Suppressor macrophage (primary cell): Measurements from ENCODE around the gene PDE11A.
"Not testable (repeated sequence)": the region's sequence is repeated elsewhere in the genome, so short reads cannot be mapped to it uniquely, and the experiment has no call there.

Experiments
- DNase-seq, 4 experiments: peaks; one replicate each; pipeline ENCODE4 v3.0.0-alpha.2; 2020 to 2022

Gene PDE11A

GRCh38 chr2:178008636-178009289, 63.8 kb downstream of the PDE11A start:
- DNase-seq = no peak

DNA sequence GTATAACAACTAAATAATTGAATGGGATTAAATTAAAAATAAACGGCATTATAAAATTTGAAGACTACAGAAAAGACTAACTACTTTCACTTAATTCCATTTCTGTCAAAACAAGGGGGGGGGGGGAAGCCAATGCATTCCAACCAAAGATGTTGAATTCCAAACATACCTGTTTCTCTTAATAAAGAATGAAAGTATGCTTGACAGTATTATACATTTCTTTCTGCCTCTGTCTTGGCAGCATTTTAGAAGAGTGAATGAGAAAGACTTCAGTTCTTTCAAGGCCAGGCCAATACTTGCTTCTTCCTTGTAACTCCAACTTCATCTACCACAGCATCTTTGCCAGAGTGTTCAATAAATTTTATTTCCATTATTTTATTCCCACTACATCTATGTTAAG, 65.9 kb downstream of the PDE11A start:
- no peak for DNase-seq

DNA sequence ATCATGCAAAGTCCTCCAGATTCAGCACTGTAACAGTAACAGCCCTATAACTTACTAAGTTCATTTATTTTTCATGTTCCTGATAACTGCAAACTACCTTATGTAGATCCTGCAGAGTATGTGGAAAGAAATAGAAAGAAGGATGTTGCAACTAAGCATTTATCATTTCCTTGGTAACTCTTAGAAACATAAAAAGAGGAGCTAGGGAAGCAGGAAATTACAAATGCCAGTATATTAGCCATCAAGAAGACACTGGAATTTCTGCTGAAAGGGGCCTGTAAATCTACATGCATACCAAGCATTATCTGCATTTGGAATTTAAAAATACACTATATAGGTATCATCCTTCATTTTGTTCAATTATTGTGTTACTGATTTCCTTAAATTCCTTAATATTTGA, 66.8 kb downstream of the PDE11A start:
- DNase-seq = no peak

DNA sequence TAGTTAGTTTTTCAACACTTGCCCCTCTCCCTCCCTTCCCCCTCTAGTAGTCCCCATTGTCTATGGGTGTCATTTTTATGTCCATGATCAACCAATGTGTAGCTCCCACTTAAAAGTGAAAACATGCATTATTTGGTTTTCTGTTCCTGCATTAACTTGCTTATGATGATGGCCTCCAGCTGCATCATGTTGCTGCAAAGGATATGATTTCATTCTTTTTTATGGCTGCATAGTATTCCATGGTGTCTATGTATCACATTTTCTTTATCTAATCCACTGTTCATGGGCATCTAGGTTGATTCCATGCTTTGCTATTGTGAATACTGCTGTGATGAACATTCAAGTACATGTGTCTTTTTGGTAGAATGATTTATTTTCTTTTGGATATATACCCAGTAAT, 70.5 kb downstream of the PDE11A start:
- no peak for DNase-seq

DNA sequence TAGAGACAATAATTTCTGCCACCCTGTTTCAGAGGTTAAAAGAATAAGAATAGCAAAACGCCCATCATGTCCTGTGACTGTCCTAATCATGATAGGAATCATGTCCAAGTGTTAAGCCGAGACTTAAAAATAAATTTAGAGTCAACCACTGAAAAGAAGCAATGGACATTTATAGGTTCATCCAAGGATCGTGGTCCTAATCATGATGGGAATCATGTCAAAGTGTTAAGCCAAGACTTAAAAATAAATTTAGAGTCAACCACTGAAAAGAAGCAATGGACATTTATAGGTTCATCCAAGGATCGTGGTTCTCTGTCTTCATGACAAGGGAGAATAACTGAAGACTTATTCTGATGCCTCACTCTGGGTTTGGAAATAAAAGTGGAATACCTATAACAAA, 73.6 kb downstream of the PDE11A start:
- no peak for DNase-seq

DNA sequence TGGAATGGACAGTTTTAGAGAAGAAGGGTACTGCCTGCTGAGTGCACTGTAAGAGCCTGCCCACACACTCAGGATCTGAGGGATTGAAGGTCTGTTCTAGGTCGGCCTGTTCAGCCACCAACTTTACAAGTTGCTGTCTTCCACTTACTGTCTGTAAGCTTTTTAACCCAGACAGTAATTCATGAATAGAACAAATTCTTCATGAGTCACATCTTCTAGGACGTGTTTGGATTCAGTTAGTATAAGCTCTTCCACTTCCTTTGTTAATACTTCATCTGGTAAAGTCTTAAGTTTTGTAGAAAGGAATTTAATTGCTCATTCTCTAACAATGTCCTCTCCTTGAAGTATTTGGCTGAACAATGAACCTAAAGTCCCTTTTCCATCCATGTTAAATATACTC, 74.6 kb downstream of the PDE11A start:
- DNase-seq = no peak

DNA sequence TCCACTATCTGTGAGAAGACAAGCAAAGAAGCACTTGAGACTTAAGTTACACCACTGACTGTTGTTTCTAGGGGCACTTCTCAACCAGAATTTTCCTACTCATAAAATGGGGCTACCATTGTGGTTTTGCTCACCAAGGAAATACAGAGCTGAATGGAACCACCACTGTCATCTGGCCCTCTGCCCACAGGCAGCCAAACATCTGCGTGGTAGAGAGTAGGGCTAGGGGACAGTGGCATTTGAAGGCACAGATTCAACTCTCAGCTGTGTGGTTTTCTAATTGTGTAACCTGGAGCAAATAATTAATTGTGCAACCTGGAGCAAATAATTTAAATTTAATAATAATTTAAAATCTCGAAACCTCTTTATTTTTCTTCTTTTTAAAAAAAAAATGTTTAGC, 79.6 kb downstream of the PDE11A start:
- no peak for DNase-seq

- no peak for DNase-seq
Measured at GRCh38 chr2:177989029-177989885, 83.3 kb downstream of the PDE11A start.

GRCh38 chr2:177984749-177985148, 87.8 kb downstream of the PDE11A start:
- DNase-seq = no peak

GRCh38 chr2:177983183-177983788, 89.3 kb downstream of the PDE11A start:
- peak; percentile 27 to 53 (median 48) for DNase-seq

DNA sequence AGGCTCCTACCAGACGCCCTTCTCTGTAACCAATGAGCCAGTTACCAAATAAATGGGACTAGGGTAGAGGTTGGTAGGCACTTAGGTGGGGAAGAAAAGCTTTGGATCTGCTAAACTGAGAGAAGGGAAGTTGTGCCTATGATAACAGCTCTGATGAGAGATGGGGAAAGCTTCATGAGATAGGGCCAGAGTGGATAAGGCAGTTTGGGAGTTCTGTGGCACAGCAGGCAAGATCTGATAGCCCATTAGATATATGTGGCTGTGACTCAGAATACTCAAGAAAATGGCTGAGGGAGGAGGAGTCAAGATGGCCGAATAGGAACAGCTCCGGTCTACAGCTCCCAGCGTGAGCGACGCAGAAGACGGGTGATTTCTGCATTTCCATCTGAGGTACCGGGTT, 99.8 kb downstream of the PDE11A start:
- no peak for DNase-seq

GRCh38 chr2:177972123-177972522, 100.5 kb downstream of the PDE11A start:
- no peak for DNase-seq

DNA sequence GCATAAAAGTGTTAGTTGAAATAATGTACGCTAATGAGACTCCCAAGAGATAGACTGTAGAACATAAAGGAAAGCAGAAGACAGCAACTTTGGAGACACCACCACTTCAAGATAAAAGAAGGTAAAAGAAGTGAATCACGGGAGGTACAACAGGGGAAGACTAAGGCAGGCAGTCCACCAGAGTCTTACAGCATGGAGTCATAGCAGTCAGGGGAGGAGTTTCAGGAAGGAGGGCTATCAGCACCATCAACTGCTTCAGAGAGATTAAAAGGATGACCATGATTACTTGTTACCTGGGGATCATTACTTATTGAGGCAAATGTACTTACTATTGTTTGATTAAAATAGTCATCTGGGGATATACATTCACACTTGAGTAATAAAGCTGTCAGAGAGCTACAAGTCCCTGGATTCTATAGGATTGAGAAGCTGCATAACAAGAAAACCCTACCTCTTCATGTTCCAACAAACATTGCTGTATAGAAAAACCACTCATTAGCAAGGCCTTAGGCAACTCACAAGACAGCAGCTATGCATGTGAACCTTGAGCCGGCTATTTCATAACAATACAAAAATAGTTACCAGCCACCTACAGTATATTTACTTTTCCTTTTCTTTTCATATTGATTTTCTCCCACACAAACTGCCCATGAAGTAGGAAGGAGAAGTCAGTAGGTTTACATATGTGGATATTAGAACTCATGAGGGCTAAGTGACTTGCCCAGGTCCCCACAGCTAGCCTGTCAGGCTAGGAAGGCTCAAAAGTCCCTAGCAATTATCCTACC, 101.7 kb downstream of the PDE11A start:
- DNase-seq = no peak

- no peak for DNase-seq
Measured at GRCh38 chr2:177964892-177965291, 107.7 kb downstream of the PDE11A start.

GRCh38 chr2:177952151-177952550, 120.4 kb downstream of the PDE11A start:
- DNase-seq = no peak

DNA sequence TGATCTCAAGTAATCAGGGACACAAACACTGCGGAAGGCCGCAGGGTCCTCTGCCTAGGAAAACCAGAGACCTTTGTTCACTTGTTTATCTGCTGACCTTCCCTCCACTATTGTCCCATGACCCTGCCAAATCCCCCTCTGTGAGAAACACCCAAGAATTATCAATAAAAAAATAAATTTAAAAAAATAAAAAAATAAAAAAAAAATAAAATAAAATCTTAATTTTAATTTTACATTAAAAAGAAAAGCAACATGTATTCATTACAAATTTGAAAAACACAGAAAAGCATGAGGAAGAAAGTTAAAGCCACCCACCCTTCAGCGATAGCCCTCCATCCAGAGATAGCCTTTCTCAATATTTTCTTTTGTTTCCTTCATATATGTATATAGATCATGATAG, 125.0 kb downstream of the PDE11A start:
- DNase-seq = not testable (repeated sequence)

- not testable (repeated sequence) for DNase-seq
Measured at GRCh38 chr2:177944530-177944929, 128.0 kb downstream of the PDE11A start.

DNA sequence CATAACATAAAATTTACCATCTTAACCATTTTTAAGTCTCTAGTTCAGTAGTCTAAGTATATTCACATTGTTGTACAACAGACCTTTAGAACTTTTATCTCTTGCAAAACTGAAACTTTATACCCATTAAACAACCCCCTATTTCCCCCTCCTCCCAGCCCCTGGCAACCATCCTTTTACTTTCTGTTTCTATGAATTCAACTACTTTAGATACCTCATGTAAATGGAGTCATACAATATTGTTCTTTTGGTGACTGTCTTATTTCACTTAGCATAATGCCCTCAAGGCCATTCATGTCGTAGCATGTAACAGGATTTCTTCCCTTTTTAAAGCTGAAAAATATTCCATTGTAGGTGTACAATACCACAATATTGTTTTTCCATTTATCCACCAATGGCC, 129.8 kb downstream of the PDE11A start:
- DNase-seq = no peak

- DNase-seq = no peak
Measured at GRCh38 chr2:177939211-177939610, 133.4 kb downstream of the PDE11A start.

DNA sequence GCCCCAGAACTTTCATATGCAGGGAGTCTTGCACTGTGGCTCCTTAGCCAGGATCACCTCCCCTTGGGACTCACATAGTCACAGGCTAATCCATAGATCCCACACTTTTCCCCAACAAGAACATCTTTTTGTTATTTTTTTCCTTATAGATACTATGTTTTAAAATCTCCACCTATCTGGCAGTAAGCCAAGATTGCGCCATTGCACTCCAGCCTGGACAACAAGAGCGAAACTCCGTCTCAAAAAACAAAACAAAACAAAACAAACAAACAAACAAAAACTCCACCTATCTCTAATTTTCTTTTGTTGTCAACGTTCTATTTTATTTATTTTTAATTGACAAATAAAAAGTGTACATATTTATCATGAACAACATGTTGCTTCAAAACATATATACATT, 141.7 kb downstream of the PDE11A start:
- DNase-seq = no peak

DNA sequence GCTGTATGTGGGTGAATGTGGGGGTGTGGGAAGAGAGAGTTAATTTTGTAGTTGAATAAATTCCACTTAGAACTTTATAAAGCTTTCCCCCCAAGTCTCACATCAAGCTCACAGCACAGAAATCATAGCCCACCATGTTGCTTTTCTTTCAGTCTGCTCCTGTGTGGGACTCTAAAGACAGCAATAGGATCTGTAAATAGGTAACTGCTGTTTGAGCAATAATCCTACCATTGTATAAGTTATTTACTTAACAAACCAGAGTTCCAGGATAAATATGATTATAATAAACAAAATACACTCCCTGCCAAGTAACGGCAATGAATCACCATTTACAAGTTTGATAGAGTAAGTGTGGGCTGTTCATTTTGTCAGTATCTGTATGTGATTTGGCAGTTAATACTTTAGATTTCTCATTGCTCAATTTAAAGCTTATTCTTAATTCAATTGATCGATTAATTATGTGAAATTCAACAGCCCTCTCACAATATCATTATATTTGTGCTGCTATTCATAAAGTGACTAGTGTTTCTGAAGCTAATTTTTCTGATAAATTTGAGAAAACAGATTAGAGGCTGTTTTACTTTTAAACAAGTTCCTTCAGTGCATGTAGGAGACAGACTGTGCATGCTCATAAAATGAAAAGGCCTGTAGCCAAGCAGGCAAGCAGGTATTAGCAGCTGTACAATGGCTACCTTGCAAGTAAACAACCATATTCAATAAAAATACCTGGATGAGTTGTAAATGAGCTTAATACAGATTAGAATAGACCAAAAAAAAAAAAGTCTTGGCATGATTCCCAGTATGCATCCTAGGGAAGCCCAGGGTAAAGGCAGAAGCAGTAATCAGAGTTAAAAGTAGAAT, 142.7 kb downstream of the PDE11A start:
- DNase-seq = no peak

DNA sequence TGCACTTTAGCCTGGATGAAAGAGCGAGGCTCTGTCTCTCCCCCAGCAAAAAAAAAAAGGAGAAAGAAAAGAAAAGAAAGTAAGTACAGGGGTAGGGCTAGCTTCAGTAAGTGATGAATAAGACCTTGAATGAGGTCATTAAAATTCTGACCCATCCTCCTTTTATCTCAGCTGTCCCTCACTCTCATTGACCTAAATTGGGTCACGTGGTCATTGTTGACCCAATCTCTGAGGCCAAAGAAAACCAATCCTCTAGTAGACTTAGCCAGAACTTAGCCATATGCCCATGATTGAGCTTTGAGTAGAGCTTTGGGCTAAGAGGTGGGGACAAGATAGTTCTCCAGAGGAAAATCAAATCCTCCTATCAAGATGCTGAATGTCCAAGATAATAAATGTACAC, 149.3 kb downstream of the PDE11A start:
- DNase-seq = no peak
